Left forelimb (tissue), 1 donor: ENCODE data around the gene HSPA12B.

ENCODE experiments used
- DNase-seq: peaks from one replicate; pipeline ENCODE4 v3.0.0-alpha.2; 2018; ENCODE audit warnings: low spot score

The HSPA12B gene

GRCh38 chr20:3705491-3705969, 27.0 kb upstream of the HSPA12B start:
- DNase-seq: no peak

DNA sequence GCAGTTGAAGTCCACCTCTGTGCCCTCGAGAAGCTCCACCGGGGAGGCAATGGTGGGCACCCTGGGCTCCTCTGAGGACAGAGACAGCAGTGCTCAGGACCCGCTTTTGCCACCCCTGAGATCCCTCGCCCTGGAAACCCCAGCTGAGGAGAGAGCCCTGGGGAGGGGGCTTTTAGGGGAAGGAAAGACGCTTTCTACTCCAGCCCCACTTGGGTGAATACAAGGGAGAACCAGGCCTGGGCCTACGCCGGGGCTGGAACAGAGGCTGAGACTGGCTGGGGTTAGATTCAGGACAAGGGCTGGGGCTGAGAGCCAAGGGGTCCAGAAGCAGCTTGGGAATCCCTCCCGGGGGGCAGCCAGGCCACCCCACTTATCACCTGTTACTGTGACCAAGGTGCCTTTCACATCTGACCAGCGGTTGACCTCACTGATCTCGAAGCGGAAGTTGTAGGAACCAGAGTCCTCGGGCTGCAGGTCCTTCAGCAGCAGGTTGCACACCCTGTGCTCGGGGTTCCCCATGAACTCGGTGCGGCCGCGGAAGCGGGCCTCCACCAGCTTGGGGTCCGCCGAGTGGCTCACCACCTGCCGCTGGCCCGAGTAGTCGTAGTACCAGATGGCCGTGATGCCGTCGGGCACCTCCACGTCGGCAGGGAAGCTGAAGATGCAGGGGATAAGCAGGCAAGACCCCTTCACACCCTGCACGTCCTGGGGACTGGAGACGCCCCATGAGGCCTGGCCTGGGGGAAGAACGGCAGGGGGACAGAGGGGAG, 26.3 kb upstream of the HSPA12B start:
- no peak for DNase-seq

DNA sequence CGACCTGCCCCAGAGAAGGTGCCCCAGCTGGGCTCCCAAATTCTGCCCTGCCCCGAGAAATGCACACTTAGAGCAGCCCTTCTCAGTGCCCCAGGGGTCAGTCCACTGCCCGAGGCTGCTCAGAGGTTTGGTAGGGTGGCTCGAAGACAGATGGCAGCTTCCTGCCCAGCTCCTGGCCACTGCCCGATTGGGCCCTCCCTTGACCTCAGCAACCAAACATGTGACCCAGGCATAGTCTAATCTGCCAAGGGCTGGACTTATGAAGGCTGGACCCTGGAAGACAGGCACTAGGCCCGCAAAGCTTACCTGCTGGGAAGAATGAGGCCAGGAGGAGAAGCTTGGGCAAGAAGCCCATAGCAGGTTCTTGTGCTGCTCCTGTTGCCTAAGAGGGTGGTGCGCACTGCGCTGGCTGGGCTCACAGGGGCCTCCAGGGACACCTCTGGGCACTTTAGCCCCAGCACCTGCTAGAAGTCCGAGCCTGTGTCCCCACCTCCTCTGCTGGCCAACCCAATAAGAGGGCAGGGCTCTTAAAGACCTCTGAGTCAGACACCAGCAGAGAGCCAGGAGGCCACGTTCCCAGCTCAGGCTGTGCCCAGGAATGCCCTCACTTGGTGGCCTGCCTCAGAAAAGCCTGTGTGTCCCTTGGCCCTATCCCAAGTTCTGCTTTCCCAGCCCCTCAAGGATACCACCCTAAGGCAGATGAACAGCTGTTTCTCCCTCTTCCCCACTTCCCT, 25.5 kb upstream of the HSPA12B start:
- no peak for DNase-seq

DNA sequence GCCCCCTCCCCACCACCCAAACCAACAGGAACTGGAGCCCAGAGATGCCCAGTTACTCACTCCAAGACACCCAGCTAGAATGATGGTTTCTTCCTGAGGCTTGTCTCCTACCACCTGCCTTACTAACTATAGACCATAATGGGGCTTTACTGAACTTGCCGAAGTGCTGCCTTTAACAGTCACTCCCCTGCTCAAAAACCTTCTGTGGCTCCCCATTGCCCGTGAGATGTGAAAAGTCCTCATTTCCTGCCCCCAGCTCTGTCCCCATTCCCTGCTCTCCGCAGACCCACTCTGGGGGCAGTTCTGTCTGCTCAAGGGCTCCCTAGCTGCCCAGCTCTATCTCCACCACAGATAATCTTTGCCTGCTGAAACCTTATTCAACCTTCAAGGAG, 25.0 kb upstream of the HSPA12B start:
- no peak for DNase-seq

- no peak for DNase-seq
Observed at GRCh38 chr20:3710011-3710466, 22.4 kb upstream of the HSPA12B start.

GRCh38 chr20:3710703-3711483, 21.6 kb upstream of the HSPA12B start:
- peak; percentile 88 for DNase-seq

- no peak for DNase-seq
Observed at GRCh38 chr20:3711484-3711941, 21.0 kb upstream of the HSPA12B start.

- no peak for DNase-seq
Observed at GRCh38 chr20:3712279-3712873, 20.1 kb upstream of the HSPA12B start, which contains the start of gene SIGLEC1. Gene SIGLEC1, minus strand, starts transcription at chr20:3712600. Its CDS starts 5,472 bp downstream, at chr20:3707128.

DNA sequence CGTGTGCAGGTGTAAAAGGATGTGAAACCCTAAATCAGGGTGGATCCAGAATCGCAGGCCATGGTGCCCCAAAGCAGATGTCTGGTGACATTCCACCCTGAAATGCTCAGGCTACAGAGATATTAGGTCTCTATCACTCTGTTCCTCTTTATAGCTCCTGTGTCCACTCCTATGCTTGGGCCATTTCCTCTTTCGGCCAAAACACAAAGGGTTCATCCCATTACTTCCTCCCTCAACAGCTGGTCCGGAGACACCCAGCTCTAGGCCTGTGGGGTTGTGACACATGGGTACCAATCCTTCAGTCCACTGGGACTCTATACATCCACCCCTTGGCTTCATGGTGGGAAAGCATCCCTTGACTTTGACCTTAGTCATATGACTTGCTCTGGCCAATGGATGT, 18.4 kb upstream of the HSPA12B start:
- DNase-seq: no peak

- no peak for DNase-seq
Observed at GRCh38 chr20:3716195-3716834, 16.2 kb upstream of the HSPA12B start.

DNA sequence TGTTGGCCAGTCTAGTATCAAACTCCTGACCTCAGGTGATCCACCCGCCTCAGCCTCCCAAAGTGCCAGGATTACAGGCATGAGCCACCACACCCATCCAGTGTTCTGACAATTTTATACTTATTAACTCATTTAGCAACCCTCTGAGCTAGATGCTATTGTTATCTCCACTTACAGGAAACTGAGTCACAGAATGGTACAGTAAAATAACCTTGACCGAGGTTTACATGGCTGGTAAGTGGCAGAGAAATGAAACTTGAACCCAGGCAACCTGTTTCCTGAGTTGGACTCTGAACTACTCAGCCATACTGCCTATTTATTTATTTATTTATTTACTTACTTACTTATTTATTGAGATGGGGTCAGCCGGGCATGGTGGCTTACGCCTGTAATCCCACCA, 13.4 kb upstream of the HSPA12B start:
- DNase-seq: no peak

- DNase-seq: no peak
Observed at GRCh38 chr20:3720068-3720467, 12.4 kb upstream of the HSPA12B start.

DNA sequence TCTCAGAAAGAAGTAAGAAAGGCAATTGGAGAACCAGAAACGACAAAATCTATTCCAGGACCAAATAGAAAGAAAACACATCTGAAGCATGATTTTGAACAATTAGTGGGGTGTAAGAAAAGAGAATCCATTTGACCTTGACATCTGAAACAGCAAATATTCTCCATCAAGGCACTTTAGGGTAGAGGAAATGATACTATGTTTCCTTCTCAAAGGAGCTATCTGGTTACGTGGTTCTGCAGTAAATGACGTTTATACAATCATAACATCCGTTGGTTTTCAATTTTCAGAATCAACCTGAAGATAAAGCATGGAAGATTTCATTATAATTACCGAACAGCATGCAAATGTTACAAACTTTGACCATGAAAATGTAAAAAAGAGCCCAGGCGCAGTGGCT, 11.9 kb upstream of the HSPA12B start:
- no peak for DNase-seq

DNA sequence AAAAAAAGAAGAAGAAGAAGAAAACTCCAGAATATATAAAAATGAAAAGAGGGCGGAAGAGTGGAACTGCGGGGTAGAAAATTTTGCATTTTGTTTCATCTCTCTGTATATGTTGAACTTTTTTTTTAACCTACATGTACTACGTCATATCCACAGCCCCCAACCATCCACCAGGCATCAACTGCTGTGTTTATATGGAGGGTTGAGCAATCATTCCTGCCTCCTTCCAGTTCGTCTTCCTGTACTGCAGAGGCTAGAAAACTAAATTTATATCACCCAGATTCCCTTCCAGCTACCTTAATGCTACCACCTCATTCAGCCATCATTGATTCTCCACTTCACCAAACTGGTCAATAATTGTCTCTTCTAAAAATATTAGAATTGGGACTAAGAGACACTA, 10.6 kb upstream of the HSPA12B start:
- no peak for DNase-seq

- no peak for DNase-seq
Observed at GRCh38 chr20:3723284-3723683, 9.2 kb upstream of the HSPA12B start.

DNA sequence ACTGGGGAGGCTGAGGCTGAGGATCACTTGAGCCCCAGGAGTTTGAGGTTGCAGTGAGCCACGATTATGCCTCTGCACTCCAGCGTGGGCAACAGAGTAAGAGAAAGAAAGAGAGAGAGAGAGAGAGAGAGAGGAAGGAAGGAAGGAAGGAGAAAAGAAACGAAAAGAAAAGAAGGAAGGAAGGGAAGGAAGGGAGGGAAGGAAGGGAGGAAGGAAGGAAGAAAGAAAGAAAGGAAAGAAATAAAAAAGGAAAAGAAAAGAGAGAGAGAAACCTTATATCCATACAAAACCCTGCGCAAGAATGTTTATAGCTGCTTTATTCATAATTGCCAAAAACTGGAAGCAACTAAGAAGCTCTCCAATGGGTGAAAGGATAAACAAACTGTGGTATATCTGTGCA, 8.1 kb upstream of the HSPA12B start:
- no peak for DNase-seq

GRCh38 chr20:3727401-3728021, 5.0 kb upstream of the HSPA12B start:
- peak; percentile 65 for DNase-seq

GRCh38 chr20:3728354-3728753, 4.1 kb upstream of the HSPA12B start:
- no peak for DNase-seq

DNA sequence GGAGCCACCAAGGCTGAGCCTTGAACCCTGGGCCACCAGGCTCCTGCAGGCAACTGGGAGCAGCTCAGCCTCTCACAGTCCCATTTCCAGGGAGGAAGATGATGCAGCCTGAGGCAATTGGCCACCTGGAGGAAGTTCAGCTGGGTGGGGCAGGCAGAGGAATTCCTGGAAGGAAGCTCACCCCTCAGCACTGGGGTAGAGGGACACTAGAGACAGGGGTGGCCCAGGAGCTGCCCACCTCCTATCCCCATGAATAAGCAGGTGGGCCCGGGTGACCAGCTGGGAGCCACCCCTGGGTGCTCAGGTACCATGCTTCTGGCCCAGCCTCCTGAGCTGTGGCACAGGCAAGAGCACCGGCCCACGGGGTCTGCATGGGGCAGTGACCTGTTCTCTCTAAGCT, 3.6 kb upstream of the HSPA12B start:
- peak; percentile 61 for DNase-seq

DNA sequence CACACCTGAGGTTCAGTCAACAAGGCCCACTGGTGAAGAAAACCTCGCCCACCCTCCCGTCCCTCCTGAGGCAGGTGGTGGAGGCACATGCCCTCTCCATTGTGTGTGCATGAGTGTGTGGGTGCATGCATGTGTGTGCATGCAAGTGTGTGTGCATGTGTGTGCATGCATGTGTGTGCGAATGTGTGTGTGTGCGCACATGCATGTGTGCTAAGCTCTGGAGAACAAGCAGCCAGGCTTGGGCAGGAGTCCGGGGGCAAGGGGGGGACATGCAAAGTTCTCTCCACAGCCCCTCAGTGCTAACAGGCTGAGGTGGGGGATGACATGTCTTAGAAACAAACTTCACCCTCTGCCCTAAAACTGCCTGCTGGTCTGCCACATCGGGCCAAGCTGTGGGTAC, 3.1 kb upstream of the HSPA12B start:
- DNase-seq: no peak
